ENCODE data around the gene B9D2.
A peak's percentile ranks its signal among the peaks of the same experiment; 100 is the strongest.

The B9D2 gene

GRCh38 chr19:41402010-41402409 lies 38.1 kb upstream of the B9D2 start:
- H3K4me3 ChIP-seq = no peak overlapping the region

GRCh38 chr19:41401483-41401882 lies 37.5 kb upstream of the B9D2 start:
- intact Hi-C loops (cut with DNase I; ENCODE audit: low total_unique reads) = no loop called here
- no peak overlapping the region for H3K4me3 ChIP-seq

More at GRCh38 chr19:41402010-41402409, 38.1 kb upstream of the B9D2 start:
- Histone ChIP-seq H3K36me3 (peaks cover 0 to 26% (median 17%) of the 10 kb centered on the region in 3 donors), H3K4me1 (peaks cover 0 to 20% (median 8%) of the 10 kb centered on the region in 4 donors), H3K27me3 (no peaks in the 10 kb centered on the region), H3K27ac (no peak overlapping the region), H3K9me3 (no peaks in the 10 kb centered on the region)
- DNase-seq = no peak
- no peak for TF ChIP-seq CTCF (IDR thresholded peaks at IDR 0.05)
- intact Hi-C loops (cut with DNase I; ENCODE audit: low total_unique reads) = no loop called here

GRCh38 chr19:41399525-41399924 lies 35.6 kb upstream of the B9D2 start:
- Histone ChIP-seq H3K4me3 (no peak overlapping the region), H3K36me3 (peaks cover 0 to 17% (median 16%) of the 10 kb centered on the region in 3 donors), H3K27ac (peak overlapping the region in 1 of 2 donors; percentile 96), H3K4me1 (peaks cover 0 to 32% (median 20%) of the 10 kb centered on the region in 4 donors), H3K9me3 (no peaks in the 10 kb centered on the region), H3K27me3 (no peaks in the 10 kb centered on the region)
- no peak for TF ChIP-seq CTCF (IDR thresholded peaks at IDR 0.05)
- DNase-seq = no peak
- intact Hi-C loops (cut with DNase I; ENCODE audit: low total_unique reads) = no loop called here

More at GRCh38 chr19:41401483-41401882, 37.5 kb upstream of the B9D2 start:
- DNase-seq = no peak
- H3K4me1 ChIP-seq = peaks cover 0 to 25% (median 12%) of the 10 kb centered on the region in 4 donors
- H3K27ac ChIP-seq = no peak overlapping the region
- H3K9me3 ChIP-seq = no peaks in the 10 kb centered on the region
- peaks cover 0 to 26% (median 17%) of the 10 kb centered on the region in 3 donors for H3K36me3 ChIP-seq
- H3K27me3 ChIP-seq = no peaks in the 10 kb centered on the region
- no peak for TF ChIP-seq CTCF (IDR thresholded peaks at IDR 0.05)

GRCh38 chr19:41399091-41399490 lies 35.1 kb upstream of the B9D2 start:
- intact Hi-C loops (cut with DNase I; ENCODE audit: low total_unique reads) = no loop called here
- no peak for TF ChIP-seq CTCF (IDR thresholded peaks at IDR 0.05)
- peak overlapping the region; percentile 88 to 89 for H3K4me3 ChIP-seq

GRCh38 chr19:41398598-41398997 lies 34.6 kb upstream of the B9D2 start:
- TF ChIP-seq CTCF (IDR thresholded peaks at IDR 0.05) = no peak
- Histone ChIP-seq H3K9me3 (no peaks in the 10 kb centered on the region), H3K4me3 (peak overlapping the region; percentile 88 to 89), H3K27ac (peak overlapping the region; percentile 94 to 96), H3K4me1 (peaks cover 0 to 32% (median 20%) of the 10 kb centered on the region in 4 donors), H3K27me3 (no peaks in the 10 kb centered on the region), H3K36me3 (peaks cover 0 to 16% (median 15%) of the 10 kb centered on the region in 3 donors)
- no peak for DNase-seq
- intact Hi-C loops (cut with DNase I; ENCODE audit: low total_unique reads) = no loop called here

More at GRCh38 chr19:41399091-41399490, 35.1 kb upstream of the B9D2 start:
- no peak for DNase-seq
- H3K36me3 ChIP-seq = peaks cover 0 to 17% (median 16%) of the 10 kb centered on the region in 3 donors
- H3K27ac ChIP-seq = peak overlapping the region in 1 of 2 donors; percentile 96
- H3K9me3 ChIP-seq = no peaks in the 10 kb centered on the region
- H3K4me1 ChIP-seq = peaks cover 0 to 32% (median 20%) of the 10 kb centered on the region in 4 donors
- no peaks in the 10 kb centered on the region for H3K27me3 ChIP-seq

All from tibial artery (tissue), 4 donors.